ENCODE results near the gene WAS.

The WAS gene

GRCh38 chrX:48700951-48701653 is 17.5 kb downstream of the WAS start:
- POLR2A ChIA-PET, result no interaction called here
- CTCF ChIA-PET, result no interaction called here
- DNase-seq (ENCODE audit: extremely low spot score), result no peak
- TF ChIP-seq LEF1 (IDR thresholded peaks at IDR 0.05; ENCODE audit: borderline replicate concordance) (no peak), NFRKB (IDR thresholded peaks at IDR 0.05) (no peak), FOXA1 (IDR thresholded peaks at IDR 0.05) (no peak), FOXM1 (IDR thresholded peaks at IDR 0.05; ENCODE audit: borderline replicate concordance) (no peak), HDGF (IDR thresholded peaks at IDR 0.05; ENCODE audit: borderline replicate concordance) (no peak), ZNF384 (IDR thresholded peaks at IDR 0.05) (no peak), BHLHE40 (IDR thresholded peaks at IDR 0.05; ENCODE audit: borderline replicate concordance) (no peak), TARDBP (IDR thresholded peaks at IDR 0.05) (no peak), FOXK2 (IDR thresholded peaks at IDR 0.05) (no peak), SP1 (IDR thresholded peaks at IDR 0.05) (no peak), PKNOX1 (IDR thresholded peaks at IDR 0.05) (no peak), ELF4 (IDR thresholded peaks at IDR 0.05) (no peak), ARNT (IDR thresholded peaks at IDR 0.05) (no peak), L3MBTL2 (conservative IDR thresholded peaks at IDR 0.05) (no peak)

- POLR2A ChIA-PET, result no interaction called here
Measured at GRCh38 chrX:48702032-48702431, 18.4 kb downstream of the WAS start.

DNA sequence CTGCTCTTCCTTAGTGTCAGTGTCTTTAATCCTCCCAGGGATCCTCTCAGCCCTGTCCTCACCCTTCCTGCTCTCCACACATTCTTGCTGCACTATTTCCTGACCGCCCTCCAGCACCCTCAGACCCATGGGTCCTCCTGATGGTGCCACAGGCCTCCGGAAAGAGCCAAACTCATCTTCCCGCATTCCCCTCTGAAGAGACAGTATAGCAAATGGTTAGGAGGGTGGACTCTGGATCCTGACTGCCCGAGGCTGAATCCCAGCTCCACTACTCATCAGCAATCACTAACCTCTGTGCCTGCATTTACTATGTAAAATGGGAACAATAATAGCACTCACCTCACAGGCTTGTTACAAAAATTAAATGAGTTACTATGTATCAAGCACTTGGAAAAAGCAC is 19.1 kb downstream of the WAS start:
- CTCF ChIA-PET, result no interaction called here
- no peak for DNase-seq (ENCODE audit: extremely low spot score)
- TF ChIP-seq SP1 (IDR thresholded peaks at IDR 0.05) (no peak), LEF1 (IDR thresholded peaks at IDR 0.05; ENCODE audit: borderline replicate concordance) (no peak), L3MBTL2 (conservative IDR thresholded peaks at IDR 0.05) (no peak), HDGF (IDR thresholded peaks at IDR 0.05; ENCODE audit: borderline replicate concordance) (no peak), FOXA1 (IDR thresholded peaks at IDR 0.05) (no peak), ARNT (IDR thresholded peaks at IDR 0.05) (no peak), ZNF384 (IDR thresholded peaks at IDR 0.05) (no peak), CTBP1 (IDR thresholded peaks at IDR 0.05; ENCODE audit: borderline replicate concordance) (no peak), FOXM1 (IDR thresholded peaks at IDR 0.05; ENCODE audit: borderline replicate concordance) (no peak), PKNOX1 (IDR thresholded peaks at IDR 0.05) (no peak), ELF4 (IDR thresholded peaks at IDR 0.05) (no peak), SUZ12 (IDR thresholded peaks at IDR 0.05) (no peak)
- POLR2A ChIA-PET, result no interaction called here

More at GRCh38 chrX:48702032-48702431, 18.4 kb downstream of the WAS start:
- DNase-seq (ENCODE audit: extremely low spot score), result no peak
- CTCF ChIA-PET, result no interaction called here
- TF ChIP-seq LEF1 (IDR thresholded peaks at IDR 0.05; ENCODE audit: borderline replicate concordance) (no peak), SP1 (IDR thresholded peaks at IDR 0.05) (no peak), BHLHE40 (IDR thresholded peaks at IDR 0.05; ENCODE audit: borderline replicate concordance) (no peak), FOXA1 (IDR thresholded peaks at IDR 0.05) (no peak), PKNOX1 (IDR thresholded peaks at IDR 0.05) (no peak), TARDBP (IDR thresholded peaks at IDR 0.05) (no peak), FOXK2 (IDR thresholded peaks at IDR 0.05) (no peak), FOXM1 (IDR thresholded peaks at IDR 0.05; ENCODE audit: borderline replicate concordance) (no peak)

- no peak for TF ChIP-seq HDGF (IDR thresholded peaks at IDR 0.05; ENCODE audit: borderline replicate concordance)
- TF ChIP-seq SP1 (IDR thresholded peaks at IDR 0.05), result no peak
- TF ChIP-seq FOXM1 (IDR thresholded peaks at IDR 0.05; ENCODE audit: borderline replicate concordance), result no peak
- no peak for TF ChIP-seq TARDBP (IDR thresholded peaks at IDR 0.05)
- TF ChIP-seq ZNF384 (IDR thresholded peaks at IDR 0.05), result no peak
- no peak for TF ChIP-seq L3MBTL2 (conservative IDR thresholded peaks at IDR 0.05)
- TF ChIP-seq NFRKB (IDR thresholded peaks at IDR 0.05), result no peak
- TF ChIP-seq LEF1 (IDR thresholded peaks at IDR 0.05; ENCODE audit: borderline replicate concordance), result no peak
- no peak for TF ChIP-seq FOXK2 (IDR thresholded peaks at IDR 0.05)
- TF ChIP-seq FOXA1 (IDR thresholded peaks at IDR 0.05), result no peak
- no peak for TF ChIP-seq CTBP1 (IDR thresholded peaks at IDR 0.05; ENCODE audit: borderline replicate concordance)
- no peak for TF ChIP-seq ELF4 (IDR thresholded peaks at IDR 0.05)
- no peak for TF ChIP-seq BHLHE40 (IDR thresholded peaks at IDR 0.05; ENCODE audit: borderline replicate concordance)
- no peak for TF ChIP-seq SUZ12 (IDR thresholded peaks at IDR 0.05)
- ChIA-PET POLR2A (no interaction called here), CTCF (no interaction called here)
- no peak for DNase-seq (ENCODE audit: extremely low spot score)
Measured at GRCh38 chrX:48703228-48703627, 19.6 kb downstream of the WAS start.

DNA sequence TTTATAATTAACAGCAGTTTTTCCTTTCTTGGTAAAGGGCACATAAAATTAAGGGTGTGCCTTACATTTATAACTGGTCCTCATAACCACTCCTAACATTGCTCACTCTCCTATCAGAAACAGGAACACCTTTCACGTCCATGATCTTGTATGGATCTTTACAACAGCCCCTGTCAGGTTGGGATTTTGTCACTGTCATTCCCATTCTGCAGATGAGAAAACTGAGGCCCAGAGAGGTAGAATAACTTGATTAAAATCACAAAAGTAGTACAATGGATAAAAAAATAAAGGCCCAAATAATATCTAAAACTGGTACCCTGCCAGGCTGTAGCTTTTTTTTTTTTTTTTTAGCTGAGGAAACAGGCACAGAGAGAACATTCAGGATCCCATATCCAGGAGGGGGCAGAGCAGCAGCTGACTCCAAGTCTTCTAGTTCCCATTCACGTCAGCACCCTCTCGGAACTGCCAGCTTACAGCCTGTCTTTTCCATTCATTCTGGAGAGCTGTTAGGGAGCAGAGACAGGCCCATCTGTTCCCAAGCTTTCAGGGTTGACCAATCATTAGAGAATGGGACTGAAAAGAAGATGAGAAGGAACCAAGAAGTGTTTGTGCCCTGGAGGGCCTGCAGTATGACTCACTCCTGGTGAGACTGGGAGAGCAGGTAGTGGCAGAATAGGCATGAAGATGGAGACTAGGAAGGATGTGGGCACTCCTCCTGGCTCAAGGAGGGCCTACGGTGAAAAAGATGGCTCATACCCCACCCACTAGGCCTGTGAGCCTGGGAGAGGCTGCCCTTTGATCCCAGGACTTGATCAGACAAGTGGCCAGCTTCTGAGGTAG is 20.3 kb downstream of the WAS start:
- ChIA-PET POLR2A (no interaction called here), CTCF (no interaction called here)
- no peak for DNase-seq (ENCODE audit: extremely low spot score)
- no peak for TF ChIP-seq ARNT (IDR thresholded peaks at IDR 0.05)
- no peak for TF ChIP-seq FOXM1 (IDR thresholded peaks at IDR 0.05; ENCODE audit: borderline replicate concordance)
- TF ChIP-seq SUZ12 (IDR thresholded peaks at IDR 0.05), result no peak
- TF ChIP-seq BHLHE40 (IDR thresholded peaks at IDR 0.05; ENCODE audit: borderline replicate concordance), result no peak
- no peak for TF ChIP-seq CTBP1 (IDR thresholded peaks at IDR 0.05; ENCODE audit: borderline replicate concordance)
- no peak for TF ChIP-seq FOXK2 (IDR thresholded peaks at IDR 0.05)
- no peak for TF ChIP-seq ZNF384 (IDR thresholded peaks at IDR 0.05)
- TF ChIP-seq NFRKB (IDR thresholded peaks at IDR 0.05), result no peak
- TF ChIP-seq HDGF (IDR thresholded peaks at IDR 0.05; ENCODE audit: borderline replicate concordance), result no peak
- TF ChIP-seq L3MBTL2 (conservative IDR thresholded peaks at IDR 0.05), result no peak
- no peak for TF ChIP-seq LEF1 (IDR thresholded peaks at IDR 0.05; ENCODE audit: borderline replicate concordance)
- TF ChIP-seq PKNOX1 (IDR thresholded peaks at IDR 0.05), result no peak
- TF ChIP-seq ELF4 (IDR thresholded peaks at IDR 0.05), result no peak
